Kidney capillary endothelial cell (primary cell): ENCODE data around the gene SMPD2.
A peak's percentile ranks its signal among the peaks of the same experiment; 100 is the strongest.
"Not testable (repeated sequence)": the region's sequence is repeated elsewhere in the genome, so short reads cannot be mapped to it uniquely, and the experiment has no call there.

Experiments
- DNase-seq: peaks from one replicate; pipeline ENCODE4 v3.0.0-alpha.2; 2018; ENCODE audit warnings: low spot score

The SMPD2 gene

DNA sequence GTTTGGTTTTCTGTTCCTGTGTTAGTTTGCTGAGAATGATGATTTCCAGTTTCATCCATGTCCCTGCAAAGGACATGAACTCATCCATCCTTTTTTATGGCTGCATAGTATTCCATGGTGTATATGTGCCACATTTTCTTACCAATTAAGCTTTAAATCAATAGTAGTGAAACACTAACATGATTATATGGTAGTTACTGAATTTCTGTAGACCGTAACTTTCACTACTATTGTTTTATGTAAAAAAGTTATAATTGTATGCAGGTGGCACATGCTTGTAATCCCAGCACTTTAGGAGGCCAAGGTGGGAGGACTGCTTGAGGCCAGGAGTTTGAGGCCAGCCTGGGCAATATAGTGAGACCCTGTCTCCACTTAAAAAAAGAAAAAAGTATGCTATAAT lies 20.7 kb downstream of the SMPD2 start:
- not testable (repeated sequence) for DNase-seq

DNA sequence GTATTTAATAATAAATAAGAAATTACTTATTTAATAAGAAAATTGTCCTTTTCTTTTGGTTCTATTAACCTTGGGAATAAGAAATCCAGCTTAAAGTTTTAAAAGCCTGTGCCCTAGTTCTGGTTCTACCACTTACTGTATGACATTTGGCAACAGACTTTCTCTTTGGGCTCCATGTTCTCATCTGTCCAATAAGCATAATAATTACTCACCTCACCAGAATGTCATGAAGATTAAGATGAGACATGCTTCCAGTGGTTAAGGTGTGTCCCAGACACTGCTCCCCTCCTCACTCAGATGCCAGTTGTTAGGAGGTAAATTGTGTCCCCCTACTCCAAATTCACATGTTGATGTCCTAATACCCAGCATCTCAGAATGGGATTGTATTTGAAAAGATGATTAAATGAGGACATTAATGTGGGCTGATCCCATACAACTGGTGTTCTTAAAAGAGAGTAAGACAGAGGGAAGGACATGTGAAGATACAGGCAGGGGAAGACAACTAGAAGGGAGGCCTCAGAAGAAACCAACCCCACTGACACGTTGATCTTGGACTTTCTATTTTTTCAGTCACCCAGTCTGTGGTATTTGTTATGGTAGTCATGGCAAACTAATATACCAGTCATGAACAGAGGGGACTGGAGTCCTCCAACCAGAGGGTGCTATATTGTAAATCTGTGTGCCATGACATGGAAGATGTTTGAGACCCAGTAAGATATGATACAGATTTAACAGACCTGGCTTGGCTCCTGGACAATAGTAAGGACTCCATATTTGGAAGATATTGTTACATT lies 21.4 kb downstream of the SMPD2 start:
- no peak for DNase-seq

DNA sequence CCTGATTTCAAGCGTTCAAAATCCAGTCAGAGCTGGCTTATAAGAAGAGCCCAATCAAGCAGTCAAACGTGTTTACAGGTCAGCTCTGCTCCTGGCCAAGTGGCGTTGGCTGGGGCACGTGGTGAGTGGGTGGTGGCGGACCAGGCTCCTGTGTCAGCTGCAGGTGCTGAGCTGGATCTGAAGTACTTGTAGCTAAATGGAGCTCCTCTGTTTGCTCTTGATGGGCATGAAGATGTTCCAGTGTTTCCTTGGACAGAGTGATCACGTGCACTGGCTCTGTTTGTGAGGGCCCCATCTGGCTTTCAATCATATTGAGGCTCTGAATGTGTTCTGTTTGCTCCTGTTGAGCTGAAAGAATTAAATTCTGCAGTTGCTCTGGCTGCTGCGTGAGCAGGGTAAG lies 25.2 kb downstream of the SMPD2 start:
- no peak for DNase-seq

DNA sequence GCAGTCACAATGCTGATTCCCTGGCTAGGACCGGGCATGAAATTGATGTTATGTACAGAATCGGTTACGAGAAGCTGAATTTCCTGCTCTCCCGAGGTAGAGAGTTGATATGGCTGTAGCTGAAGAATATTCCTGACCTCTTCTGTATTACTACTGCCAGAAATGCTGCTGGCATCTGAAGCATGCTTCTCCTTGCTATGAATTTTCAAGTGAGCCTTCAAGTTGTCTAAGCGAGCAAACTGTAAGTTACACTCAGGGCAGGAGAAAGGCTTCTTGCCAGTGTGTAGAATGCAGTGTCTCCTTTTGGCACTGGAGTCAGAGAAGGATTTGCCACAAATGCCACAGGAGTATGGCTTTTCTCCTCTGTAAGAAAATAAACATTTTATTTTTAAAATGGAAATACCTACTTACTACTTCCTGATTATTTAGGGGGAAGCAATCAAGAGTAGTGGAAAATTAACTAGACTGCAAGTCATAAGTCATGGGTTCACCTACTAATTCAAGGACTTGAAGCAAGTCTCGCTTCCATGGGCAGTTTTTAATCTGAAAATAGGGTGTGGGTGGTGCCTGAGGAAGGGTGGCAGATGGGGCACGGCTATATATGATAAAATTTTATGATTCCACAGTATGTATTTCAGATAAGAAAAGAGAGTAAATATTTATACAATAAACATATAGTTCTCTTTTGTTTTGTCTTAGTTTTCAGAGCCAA lies 25.8 kb downstream of the SMPD2 start:
- DNase-seq = no peak

DNA sequence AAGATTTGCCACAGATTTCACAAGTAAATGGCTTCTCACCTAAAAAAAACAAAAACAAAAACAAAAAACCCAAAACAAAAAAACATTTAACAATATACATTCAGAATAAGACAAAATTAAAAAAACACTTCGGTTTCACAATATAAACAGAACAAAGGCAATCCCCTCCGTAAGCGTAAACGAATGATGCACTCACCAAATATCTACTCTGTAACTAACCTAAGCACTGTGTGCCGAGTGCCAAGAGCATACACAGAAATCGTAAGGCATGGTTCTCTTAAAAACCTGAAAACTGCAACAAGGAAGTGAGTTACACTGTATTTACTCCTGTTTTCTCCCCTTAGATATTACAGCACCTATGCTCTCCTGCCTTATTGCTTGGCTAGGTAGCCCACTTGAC lies 27.2 kb downstream of the SMPD2 start:
- DNase-seq = no peak

DNA sequence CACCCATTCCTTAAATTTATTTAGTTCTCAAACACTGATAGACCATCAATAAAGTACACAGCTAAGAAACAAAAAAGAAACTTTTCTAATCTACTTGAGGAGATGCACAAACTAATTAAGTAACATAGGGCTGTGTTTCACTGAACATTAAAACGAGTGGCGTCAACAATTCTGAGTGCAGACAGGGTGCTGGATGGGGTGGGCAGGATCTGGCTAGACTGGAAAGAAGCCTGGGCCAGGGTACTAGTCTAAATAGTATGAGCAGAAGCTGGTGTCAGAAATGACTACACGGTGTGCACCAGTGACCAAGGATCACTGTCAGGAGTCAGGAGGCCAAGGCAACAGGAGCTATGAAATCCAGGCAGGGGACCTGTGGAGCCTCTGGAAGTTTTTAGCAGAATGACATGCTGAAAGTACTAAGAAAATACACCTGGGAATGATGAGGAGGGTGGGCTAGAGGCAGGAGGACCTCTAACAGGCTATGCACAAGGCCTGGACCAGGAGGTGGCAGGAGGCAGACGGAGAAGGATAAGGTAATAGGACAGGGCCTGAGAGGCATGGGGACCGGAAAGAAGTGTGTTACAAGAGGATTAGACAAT lies 29.2 kb downstream of the SMPD2 start:
- DNase-seq = no peak

DNA sequence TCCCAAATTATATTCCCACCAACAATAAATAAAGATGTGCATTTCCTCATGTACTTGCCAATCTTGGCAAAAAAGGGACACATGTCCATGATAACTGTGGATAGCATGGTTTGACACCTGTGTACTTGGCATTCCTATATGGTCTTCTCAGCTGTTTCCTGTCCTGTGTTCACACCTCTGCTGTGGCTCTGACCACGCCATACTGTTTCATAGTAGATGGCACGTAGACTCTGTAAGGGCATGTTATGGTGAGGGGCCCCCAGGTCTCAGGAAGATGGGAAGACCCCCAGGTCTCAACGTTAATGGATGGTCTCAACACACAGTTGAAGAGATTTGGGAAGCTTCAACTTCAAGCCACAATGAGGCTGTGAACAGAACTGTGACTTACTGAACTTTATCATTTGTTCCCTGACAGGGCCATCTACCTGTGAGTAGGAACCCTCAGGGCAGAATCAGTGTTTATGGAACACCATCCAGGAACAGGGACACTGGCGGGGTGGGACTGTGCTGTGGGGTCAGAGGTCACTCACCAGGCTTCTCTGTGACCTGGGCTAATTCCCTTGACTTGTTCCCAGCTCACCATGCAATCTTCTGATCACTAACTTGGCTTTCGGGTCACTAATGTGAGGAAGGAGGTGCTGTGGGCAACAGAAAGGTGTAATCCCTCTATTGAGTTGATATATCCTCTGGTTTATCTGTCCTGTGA lies 30.7 kb downstream of the SMPD2 start:
- no peak for DNase-seq

DNA sequence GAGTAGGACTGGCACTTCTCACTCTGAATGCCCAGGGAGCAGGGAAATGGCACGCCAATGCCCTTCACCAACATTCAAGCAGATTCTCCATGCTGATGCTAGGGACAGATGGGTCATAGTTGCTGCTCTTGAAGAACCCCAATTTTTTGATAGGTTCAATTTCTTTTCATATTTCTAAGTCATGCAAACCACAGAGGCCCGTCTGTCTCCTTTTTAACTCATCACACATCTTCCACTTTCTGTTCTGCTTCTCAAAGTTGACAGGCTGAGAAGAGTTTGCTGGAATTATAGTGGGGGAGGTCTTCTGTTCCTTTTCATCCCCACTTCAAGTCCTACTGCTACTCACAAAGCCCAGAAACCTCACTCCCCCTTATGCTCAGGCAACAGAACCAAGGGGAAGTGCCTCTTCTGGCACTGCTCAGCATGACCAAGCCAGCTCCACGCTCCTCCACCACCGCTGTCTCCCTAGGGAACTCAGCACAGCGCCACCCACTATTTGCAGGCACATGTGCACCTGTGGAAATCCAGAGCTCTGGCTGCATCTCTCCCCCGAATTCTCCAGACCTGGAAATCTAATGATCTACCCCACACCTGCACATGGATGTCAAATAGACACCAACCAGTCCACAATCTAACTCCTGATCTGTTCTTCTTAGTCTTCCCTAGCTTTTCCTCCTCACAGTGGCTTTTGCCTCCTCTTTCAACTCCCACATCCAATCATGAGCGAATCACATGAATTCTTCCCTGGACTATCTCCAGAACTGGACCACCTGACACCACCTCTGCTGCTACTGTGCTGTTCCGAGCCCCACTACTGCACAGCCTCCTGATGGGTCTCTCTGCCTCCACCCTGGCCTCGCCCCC lies 31.8 kb downstream of the SMPD2 start:
- DNase-seq = no peak

DNA sequence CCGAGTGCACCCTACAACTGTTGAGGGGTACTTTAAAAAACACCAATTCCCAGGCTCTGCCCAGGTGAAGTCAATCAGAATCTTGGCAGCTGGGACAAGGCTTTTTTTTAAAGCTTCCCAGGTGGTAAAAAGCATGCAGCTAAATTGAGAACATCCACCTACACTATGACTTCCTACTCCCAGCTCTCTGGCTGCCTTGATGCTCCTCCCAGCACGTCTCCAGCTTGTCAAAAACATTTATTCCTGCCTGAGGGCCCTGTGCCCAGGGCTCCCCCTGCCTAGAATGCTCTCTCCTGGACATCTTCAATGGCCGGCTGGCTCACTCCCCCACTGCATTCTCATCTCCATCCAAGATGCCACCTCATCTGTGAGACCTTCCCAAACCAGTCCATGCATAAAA lies 32.6 kb downstream of the SMPD2 start:
- DNase-seq = no peak

DNA sequence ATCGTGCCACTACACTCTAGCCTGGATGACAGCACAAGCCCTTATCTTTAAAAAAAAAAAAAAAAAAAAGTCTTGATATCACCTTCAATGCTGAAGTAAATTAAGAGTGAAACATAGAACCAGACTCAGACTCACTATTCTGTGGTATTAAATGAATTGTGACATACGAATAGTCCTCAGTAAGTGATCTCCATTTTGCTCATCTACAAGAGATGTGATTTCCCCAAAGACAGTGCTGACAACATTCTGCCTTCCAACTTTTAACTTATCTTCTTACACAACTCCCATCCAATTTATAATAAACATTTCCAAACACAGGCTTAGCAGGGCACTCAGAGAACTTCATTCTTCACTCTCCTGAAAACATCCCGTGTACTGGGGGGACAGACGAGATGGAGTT lies 34.5 kb downstream of the SMPD2 start:
- DNase-seq = no peak

DNA sequence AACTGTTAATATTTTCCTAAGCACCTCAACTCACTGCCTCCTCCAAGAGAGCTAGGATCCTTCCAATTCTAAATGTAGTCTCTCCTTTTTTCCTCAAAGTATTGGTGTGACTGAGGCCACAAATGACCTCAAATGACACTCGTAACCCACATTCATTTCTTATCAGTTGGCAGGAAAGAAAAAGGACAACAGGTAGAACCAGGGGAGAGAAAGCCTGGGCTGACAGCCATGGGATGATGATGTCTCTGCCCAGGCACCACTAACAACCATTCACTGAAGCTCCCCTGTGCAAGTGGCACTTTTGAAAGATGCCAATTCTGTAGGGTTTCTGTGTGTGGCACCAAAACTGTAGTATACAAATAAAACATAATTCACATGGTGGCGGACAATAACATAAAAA lies 35.1 kb downstream of the SMPD2 start:
- no peak for DNase-seq

DNA sequence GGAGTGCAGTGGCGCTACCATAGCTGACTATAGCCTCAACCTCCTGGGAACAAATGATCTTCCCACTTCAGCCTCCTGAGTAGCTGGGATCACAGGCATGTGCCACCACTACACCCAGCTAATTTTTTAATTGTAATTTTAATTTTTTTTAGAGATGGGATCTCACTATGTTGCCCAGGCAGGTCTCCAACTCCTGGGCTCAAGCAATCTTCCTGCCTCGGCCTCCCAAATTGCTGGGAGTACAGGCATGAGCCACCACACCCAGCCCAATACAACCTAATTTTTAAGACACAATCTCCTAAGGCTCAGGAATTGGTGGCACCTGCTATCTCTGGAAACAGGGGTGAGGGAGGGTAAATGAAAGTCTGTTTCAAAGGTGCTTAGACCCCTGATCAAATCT lies 36.7 kb downstream of the SMPD2 start:
- DNase-seq = no peak

DNA sequence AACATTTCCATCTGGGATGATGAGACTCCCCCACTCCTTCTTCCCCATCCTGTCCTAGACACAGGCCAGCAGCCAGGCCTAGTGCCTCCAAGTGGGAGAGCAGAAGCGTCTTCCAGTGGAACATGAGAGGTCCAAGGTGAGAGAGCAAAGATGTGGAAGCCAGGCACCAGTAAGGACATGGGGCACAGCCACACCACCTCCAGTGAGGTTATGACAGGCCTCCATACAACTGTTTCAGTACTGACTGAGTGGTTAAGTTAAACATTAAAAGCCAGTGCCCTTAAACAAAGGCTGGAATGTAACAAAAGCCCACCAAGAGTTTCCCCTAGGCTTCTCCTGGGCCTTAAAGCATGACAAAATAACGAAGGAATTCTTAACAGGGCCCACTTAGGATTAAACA lies 37.2 kb downstream of the SMPD2 start:
- no peak for DNase-seq

DNA sequence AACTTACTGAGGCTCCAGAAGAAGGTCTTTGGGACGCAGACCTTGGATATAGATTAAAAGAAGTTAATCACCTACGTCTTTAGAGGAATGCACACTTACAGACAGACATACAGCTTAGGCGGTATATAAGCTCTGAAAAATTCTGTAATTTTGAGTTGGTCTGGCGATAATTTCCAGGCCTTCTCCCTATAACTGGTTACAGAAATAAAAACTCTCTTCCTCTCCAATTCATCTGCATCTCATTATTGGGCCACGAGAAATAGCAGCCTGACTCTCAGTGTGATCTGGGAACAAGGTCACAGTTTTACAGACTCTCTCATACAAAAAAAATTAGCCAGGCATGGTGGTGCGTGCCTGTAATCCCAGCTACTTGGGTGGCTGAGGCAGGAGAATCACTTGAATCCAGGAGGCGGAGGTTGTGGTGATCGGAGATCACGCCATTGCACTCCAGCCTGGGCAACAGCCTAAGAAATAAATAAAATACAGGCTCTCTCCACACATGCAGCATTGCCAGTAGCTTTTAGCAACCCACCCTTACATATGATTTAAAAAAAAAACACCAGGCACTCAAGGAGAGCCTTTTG lies 37.8 kb downstream of the SMPD2 start:
- DNase-seq = no peak

DNA sequence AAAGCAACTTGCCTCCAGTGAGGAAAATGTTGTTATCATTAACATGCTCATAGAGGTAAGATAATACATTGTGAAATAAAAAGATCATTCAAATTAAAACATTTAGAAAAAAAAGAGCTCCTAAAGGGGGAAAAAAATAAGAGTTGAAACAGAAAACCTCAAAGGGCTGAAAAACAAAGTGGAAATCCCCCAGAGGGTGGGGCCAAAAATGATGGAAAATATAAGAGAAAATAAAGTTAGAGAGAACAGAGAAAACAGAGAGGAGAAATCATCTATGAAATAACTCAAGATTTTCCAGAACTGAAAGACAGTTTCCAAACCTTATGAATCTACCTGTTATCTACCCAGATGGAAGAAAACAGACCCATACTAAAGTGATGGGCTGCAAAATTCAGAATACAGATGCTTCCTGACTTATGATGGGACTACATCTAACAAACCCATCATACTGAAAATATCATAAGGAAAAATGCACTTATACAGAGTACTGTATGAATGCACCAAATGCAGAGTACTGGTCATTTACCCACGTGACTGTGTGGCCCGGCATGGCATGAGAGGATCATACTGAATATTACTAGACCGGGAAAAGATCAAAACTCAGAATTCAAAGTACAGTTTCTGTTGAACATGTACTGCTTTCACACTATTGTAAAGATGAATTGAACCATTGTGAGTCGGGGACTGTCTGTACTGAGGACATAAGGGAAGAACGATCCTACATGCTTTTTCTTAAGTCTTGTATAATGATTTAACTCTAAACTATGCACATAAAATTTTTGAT lies 38.5 kb downstream of the SMPD2 start:
- DNase-seq = no peak

DNA sequence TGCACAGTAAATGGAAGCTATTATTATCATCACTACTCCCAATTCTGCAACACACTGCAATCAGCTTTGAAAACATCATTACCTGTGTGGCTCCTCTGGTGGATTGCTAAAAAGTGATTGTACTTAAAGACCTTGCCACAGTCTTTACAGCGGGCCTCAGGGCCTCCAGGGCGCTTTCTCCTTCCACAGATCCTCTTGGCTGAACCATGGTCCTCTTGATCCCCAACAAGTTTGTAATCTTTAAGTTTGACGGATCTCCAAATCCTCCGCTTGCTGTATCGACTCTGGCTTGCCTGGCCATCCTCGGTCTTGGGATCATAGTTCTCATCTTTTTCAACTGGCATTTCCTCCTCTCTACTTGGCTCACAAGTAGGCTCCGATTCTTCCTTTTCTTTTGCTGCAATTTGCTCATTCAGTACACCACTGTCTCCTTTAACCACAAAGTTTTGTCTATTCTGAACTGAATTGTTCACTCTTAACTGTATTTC lies 40.5 kb downstream of the SMPD2 start:
- DNase-seq = no peak

DNA sequence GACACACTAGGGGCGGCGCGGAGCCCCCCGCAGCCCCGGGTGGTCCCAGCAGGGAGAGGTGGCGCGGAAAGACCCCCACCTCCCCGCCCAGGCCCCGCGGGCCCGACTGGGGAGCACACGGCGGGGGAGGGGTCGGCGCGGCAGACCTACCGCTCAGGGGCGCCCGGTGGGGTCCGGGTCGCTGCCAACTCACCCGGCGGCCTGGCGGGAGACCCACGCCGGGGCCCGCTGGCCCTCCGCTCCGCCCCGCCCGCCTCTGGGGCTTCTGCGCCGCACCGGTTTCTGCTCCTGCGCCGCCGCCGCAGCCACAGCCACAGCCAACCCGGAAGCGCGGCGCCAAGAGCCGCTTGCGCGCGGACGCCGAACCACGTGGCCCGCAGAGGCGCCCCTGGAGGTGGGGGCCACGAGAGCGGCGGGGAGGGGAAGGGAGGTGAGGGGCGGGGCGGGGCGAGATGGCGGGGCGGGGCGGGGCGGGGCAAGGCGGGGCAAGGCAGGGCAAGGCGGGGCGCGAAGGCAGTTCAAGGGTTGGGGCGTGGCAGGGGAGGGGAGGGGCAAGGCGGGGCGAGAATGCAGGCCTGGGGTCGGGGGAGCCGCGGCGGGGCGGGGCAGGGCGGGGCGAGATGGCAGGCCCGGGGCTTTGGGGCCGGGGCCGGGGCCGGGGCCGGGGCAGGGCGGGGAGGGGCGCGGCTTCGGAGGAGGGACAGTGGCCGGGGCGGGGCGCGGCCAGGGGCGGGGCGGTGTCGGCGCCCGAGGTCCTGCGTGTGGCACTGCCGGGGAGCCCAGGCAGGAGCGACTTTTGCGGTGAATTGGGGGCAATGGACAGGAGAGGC lies 42.6 kb downstream of the SMPD2 start, which contains the start of gene ZBTB24:
Gene ZBTB24 (minus strand): TSS at position 315 of the 830 bp plus-strand sequence. CDS start 1,193 bp downstream, outside the sequence.
- peak; percentile 85 for DNase-seq

DNA sequence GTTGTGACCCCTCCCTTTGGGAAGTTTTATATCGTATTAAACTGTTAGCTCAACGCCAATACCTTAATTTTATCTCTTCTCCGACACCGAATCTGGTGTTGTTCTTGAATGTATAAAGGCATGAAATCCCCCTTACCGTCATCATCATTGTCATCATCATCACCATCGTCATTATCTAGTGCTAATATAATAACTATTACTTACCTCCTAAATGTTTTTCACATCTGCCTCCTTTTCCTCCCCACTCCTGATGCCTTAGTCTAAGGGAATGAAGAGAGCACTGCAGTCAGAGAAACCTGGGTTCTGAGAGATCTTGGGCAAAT lies 43.2 kb downstream of the SMPD2 start:
- no peak for DNase-seq

DNA sequence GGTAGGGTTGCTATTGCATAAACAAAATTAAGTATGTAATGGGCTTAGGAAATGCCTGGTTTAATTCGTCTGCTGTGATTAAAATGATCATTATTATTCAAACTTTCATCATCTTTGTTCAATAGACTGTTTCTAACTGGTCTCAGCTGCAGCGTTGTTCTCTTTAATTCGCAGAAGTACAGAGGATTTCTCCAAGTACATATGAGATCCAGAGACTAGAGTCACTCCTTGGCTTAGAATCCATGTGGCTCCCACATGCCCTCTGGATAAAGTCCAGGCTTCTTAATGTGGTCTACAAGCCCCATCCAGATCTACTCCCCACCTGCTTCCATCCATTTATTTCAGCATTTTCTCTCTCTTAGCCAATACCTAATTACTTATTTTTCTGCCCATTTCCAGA lies 43.6 kb downstream of the SMPD2 start:
- DNase-seq = no peak
